Nephron progenitor cell (in vitro differentiated cells): ENCODE measurements around the gene DARS1.
A peak's percentile ranks its signal among the peaks of the same experiment; 100 is the strongest.

Experiments used
- DNase-seq: peaks from one replicate; pipeline ENCODE4 v3.0.0; 2021
- H3K27ac Mint-ChIP-seq: 2 replicates; pipeline ENCODE4 v1.8.0; 2021; ENCODE audit warnings: mild to moderate bottlenecking, moderate library complexity, mixed read lengths
- H3K27me3 Mint-ChIP-seq: 2 replicates; pipeline ENCODE4 v1.8.0; 2021; ENCODE audit warnings: mild to moderate bottlenecking, low read depth, mixed read lengths; ENCODE audit not compliant: poor library complexity
- H3K36me3 Mint-ChIP-seq: 2 replicates; pipeline ENCODE4 v1.8.0; 2021; ENCODE audit warnings: low read depth, mixed read lengths
- H3K4me1 Mint-ChIP-seq: 2 replicates; pipeline ENCODE4 v1.8.0; 2021; ENCODE audit warnings: mixed read lengths
- H3K4me3 Mint-ChIP-seq: 2 replicates; pipeline ENCODE4 v1.8.0; 2021; ENCODE audit warnings: mild to moderate bottlenecking, moderate library complexity, mixed read lengths
- H3K9me3 Mint-ChIP-seq: 2 replicates; pipeline ENCODE4 v1.8.0; 2021; ENCODE audit warnings: mild to moderate bottlenecking, moderate library complexity, mixed read lengths
- CTCF ChIP-seq: fragments of 200-600 bp; sonication (generic); IDR thresholded peaks from 2 replicates; pipeline ENCODE4 v1.5.0; 2021; ENCODE audit warnings: antibody characterized with exemption

DARS1 gene

GRCh38 chr2:135935914-135936313 is 49.5 kb downstream of the DARS1 start:
- Mint-ChIP-seq H3K9me3 (peaks cover 39% of the 10 kb centered on the region), H3K27ac (no peak overlapping the region), H3K36me3 (peaks cover 84% of the 10 kb centered on the region), H3K4me3 (no peak overlapping the region), H3K4me1 (no peaks in the 10 kb centered on the region), H3K27me3 (no peaks in the 10 kb centered on the region)
- no peak for TF ChIP-seq CTCF
- no peak for DNase-seq

DNA sequence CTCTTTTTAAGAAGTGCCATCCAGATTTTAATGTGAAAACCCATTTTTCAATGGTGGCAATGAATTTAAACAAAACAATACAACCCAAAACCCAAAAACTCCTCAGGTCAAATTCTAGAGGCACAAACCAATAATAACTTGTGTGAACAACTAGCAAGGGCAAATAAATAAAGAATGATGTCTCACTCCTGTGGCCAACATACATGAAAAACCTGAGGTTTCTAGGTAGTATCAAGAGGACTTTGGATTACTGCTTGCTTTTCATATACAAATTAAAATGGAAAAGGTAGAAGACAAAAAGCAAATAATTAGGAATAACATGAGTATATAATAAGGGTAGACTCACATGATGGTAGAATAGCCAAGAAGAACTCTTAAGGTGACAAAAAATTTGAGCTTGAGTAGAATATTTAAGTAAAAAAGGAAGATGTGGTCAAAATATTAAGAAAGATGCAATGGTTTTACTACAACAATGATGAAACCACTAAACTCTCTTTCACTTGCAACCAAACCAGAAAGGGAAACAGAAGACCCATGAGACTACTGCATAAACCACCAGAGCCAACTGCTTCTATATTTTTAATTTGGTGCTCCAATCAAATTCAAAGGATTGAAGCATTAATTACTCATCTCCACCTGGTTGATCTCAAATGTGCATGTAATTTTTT is 53.5 kb downstream of the DARS1 start:
- no peak for TF ChIP-seq CTCF
- Mint-ChIP-seq H3K9me3 (peaks cover 5% of the 10 kb centered on the region), H3K4me1 (no peaks in the 10 kb centered on the region), H3K36me3 (peaks cover 75% of the 10 kb centered on the region), H3K27me3 (no peaks in the 10 kb centered on the region), H3K27ac (no peak overlapping the region), H3K4me3 (no peak overlapping the region)
- DNase-seq, result no peak

DNA sequence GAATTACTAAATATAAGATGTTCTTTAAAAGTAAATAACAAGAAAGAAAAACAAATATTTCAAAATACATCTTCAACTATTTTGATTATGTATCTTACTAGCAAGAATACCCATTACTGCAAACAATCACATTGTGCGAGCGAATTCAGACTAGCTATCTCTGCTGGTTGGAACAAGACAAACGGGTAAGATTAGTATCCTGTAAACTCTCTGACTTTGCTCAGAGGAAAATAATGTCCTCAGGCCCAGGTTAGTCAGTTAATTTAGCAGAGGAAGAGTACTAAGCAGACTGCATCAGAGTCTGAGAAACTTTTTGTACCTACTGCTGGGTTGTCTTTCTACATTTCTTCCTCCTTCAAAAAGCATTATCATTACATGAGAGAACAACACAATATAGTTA is 58.8 kb downstream of the DARS1 start:
- TF ChIP-seq CTCF, result no peak

GRCh38 chr2:135925571-135925970 is 59.9 kb downstream of the DARS1 start:
- no peak for DNase-seq
- Mint-ChIP-seq H3K27me3 (no peaks in the 10 kb centered on the region), H3K9me3 (no peaks in the 10 kb centered on the region), H3K36me3 (peaks cover 67% of the 10 kb centered on the region), H3K27ac (no peak overlapping the region), H3K4me3 (no peak overlapping the region), H3K4me1 (no peaks in the 10 kb centered on the region)
- TF ChIP-seq CTCF, result no peak

More for the DNA sequence above, 58.8 kb downstream of the DARS1 start:
- H3K27ac Mint-ChIP-seq, result no peak overlapping the region
- H3K4me1 Mint-ChIP-seq, result no peaks in the 10 kb centered on the region
- H3K9me3 Mint-ChIP-seq, result no peaks in the 10 kb centered on the region
- H3K36me3 Mint-ChIP-seq, result peaks cover 71% of the 10 kb centered on the region
- H3K4me3 Mint-ChIP-seq, result no peak overlapping the region
- no peak for DNase-seq
- no peaks in the 10 kb centered on the region for H3K27me3 Mint-ChIP-seq

DNA sequence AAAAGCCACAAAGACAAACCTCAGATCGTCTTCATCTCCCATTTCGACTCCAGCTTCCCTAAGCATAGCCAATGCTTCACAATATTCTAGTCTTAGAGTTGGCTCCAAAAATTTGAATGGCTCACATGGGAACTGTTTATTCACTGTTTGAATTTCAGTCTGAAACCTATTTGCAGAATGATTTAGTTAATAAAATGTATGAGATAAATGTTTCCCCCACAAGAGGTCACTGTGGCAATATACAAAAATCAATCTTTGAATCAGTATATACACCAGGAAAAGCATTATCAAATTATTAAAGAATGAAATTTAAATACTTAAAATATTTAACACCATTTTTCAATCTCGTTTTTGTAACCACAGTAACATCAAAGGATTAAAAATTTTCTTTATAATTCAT is 69.2 kb downstream of the DARS1 start:
- TF ChIP-seq CTCF, result peak; percentile 54
- H3K4me3 Mint-ChIP-seq, result no peak overlapping the region
- H3K27me3 Mint-ChIP-seq, result no peaks in the 10 kb centered on the region
- H3K27ac Mint-ChIP-seq, result no peak overlapping the region
- DNase-seq, result no peak
- peaks cover 26% of the 10 kb centered on the region for H3K36me3 Mint-ChIP-seq
- no peaks in the 10 kb centered on the region for H3K9me3 Mint-ChIP-seq
- H3K4me1 Mint-ChIP-seq, result no peaks in the 10 kb centered on the region

GRCh38 chr2:135914485-135914884 is 70.9 kb downstream of the DARS1 start:
- DNase-seq, result no peak
- no peak overlapping the region for H3K4me3 Mint-ChIP-seq
- H3K9me3 Mint-ChIP-seq, result no peaks in the 10 kb centered on the region
- no peak overlapping the region for H3K27ac Mint-ChIP-seq
- no peaks in the 10 kb centered on the region for H3K27me3 Mint-ChIP-seq
- peaks cover 31% of the 10 kb centered on the region for H3K36me3 Mint-ChIP-seq
- H3K4me1 Mint-ChIP-seq, result no peaks in the 10 kb centered on the region
- TF ChIP-seq CTCF, result no peak
